ENCODE data around the gene CTSH.
"Not testable (repeated sequence)": the region's sequence is repeated elsewhere in the genome, so short reads cannot be mapped to it uniquely, and the experiment has no call there.

CTSH gene

GRCh38 chr15:78921940-78922339, 22.9 kb downstream of the CTSH start:
- DNase-seq: no peak

- DNase-seq: no peak
These were observed 23.3 kb downstream of the CTSH start for GRCh38 chr15:78921517-78921916.

GRCh38 chr15:78917888-78918287, 27.0 kb downstream of the CTSH start:
- no peak for DNase-seq

- DNase-seq: no peak
These were observed 28.8 kb downstream of the CTSH start for GRCh38 chr15:78916088-78916487.

DNA sequence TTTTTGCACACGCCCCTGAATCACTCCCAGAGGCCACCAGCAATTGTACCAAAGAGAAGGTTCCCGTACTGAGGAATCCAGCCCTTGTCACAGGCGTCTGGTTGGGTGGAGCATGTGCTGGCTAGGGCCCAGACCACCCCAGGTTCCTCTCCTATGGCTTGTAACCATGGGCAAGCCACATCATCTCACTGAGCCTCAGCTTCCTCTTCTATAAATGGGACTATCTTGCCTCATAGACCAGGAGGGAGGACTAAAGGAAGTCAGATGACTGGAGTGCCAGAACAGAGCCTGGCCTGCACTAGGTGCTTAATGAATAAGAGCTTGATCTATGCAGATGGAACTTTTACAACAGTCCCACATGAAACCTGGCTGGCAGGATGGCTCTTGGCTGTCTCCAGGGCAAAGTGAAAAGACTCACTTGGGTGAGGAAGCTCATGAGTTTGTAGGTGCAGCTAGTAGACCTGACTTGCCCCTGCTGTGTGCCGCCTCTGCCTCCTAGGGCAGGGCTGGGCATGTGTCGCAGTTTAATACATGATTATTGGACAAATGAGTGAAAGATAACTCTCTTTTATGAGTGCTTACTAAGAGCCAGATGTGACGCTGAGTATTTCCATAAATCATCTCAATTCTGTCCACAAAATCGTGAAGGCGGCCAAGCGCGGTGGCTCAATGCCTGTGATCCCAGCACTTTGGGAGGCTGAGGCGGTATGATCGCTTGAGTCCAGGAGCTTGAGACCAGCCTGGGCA, 29.3 kb downstream of the CTSH start:
- DNase-seq: no peak

GRCh38 chr15:78914027-78914764, 30.6 kb downstream of the CTSH start:
- no peak for DNase-seq

GRCh38 chr15:78913012-78913411, 31.8 kb downstream of the CTSH start:
- DNase-seq: no peak

GRCh38 chr15:78912316-78912715, 32.5 kb downstream of the CTSH start:
- no peak for DNase-seq

- DNase-seq: no peak
These were observed 34.6 kb downstream of the CTSH start for GRCh38 chr15:78910271-78910670.

- no peak for DNase-seq
These were observed 35.0 kb downstream of the CTSH start for GRCh38 chr15:78909791-78910228.

GRCh38 chr15:78909160-78909695, 35.6 kb downstream of the CTSH start:
- no peak for DNase-seq

GRCh38 chr15:78907577-78907976, 37.3 kb downstream of the CTSH start:
- DNase-seq: no peak

DNA sequence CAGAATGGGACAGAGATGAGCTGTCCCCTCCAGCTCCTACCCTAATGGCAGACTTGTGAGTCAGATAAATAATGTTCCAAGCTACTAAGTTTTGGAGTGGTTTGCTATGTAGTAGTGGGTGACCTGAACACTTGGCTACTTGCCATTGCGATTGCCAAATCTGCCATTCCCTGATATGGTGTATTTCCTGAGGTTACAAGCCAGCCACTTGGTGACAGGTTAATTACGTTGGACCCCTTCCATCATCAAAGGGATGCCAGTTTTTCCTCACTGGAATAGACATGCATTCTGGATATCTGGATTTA, 38.6 kb downstream of the CTSH start:
- DNase-seq: no peak

DNA sequence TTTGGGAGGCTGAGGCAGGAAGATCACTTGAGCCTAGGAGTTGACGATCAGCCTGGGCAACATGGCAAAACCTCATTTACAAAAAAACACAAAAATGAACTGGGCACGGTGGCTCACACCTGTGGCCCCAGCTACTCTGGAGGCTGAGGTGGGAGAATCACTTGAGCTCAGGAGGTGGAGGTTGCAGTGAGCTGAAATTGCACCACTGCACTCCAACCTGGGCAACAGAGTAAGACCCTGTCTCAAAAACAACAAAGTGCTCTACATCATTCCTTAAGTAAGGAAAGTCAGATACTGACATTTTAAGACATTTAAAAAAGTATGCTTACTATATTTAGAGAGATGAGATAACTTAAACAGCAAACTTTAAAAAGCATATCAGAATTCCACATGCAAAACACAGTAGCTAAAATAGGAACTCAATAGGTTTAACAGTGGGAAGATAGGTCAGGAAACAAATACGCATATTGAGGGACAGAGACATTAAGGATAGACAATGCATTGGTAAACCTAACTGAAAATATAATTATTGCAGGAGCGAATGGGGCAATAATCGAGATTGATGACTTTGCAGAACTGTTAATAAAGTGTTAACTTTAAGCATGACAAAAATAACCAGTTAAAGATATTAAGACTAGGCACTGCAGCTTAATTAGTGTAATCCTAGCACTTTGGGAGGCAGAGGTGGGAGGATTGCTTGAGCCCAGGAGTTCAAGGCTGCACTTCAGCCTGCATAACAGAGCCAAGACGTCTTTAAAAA, 40.1 kb downstream of the CTSH start:
- no peak for DNase-seq

- not testable (repeated sequence) for DNase-seq
These were observed 42.4 kb downstream of the CTSH start for GRCh38 chr15:78902281-78903032.

GRCh38 chr15:78900819-78901533, 43.9 kb downstream of the CTSH start:
- not testable (repeated sequence) for DNase-seq

- DNase-seq: no peak
These were observed 46.3 kb downstream of the CTSH start for GRCh38 chr15:78898540-78898939.

GRCh38 chr15:78895471-78895870, 49.4 kb downstream of the CTSH start:
- no peak for DNase-seq

- no peak for DNase-seq
These were observed 51.3 kb downstream of the CTSH start for GRCh38 chr15:78893538-78893937.

GRCh38 chr15:78889000-78889399, 55.8 kb downstream of the CTSH start:
- no peak for DNase-seq

DNA sequence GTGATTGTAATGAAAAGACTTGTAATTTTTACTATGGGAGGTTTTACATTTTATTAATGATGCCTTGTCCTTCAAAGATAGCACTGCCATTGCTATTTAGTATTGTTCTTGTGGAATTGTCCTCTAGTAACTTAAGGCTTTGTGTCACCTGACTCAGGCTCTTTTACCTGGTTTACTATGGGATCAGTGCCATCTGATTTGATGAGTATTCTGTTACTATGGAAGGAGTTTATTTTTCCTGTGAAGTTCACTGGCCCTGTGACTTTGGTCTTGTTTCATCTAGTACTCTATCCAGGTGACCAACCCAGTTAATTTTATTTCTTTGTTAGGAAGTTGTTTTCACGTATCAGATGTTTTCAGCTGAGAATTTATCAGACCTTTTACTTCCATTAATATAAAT, 63.2 kb downstream of the CTSH start:
- DNase-seq: no peak

- no peak for DNase-seq
These were observed 64.0 kb downstream of the CTSH start for GRCh38 chr15:78880813-78881212.
